Retinal pigment epithelial cell (primary cell): ENCODE results near the gene MGAT4A.

Experiments
- DNase-seq: peaks from one replicate; pipeline ENCODE4 v3.0.0-alpha.2; 2010; ENCODE audit warnings: low read depth
- H3K4me3 ChIP-seq: 2 replicates; pipeline ENCODE4 v1.5.1; 2011; ENCODE audit warnings: mild to moderate bottlenecking, low read length, control low read depth, moderate library complexity
- TF ChIP-seq, protein P1 (sequence below): conservative IDR thresholded peaks from 2 replicates; pipeline ENCODE4 v1.5.1; 2011; ENCODE audit warnings: low read depth, low read length, control low read depth, inconsistent platforms

MGAT4A gene

DNA sequence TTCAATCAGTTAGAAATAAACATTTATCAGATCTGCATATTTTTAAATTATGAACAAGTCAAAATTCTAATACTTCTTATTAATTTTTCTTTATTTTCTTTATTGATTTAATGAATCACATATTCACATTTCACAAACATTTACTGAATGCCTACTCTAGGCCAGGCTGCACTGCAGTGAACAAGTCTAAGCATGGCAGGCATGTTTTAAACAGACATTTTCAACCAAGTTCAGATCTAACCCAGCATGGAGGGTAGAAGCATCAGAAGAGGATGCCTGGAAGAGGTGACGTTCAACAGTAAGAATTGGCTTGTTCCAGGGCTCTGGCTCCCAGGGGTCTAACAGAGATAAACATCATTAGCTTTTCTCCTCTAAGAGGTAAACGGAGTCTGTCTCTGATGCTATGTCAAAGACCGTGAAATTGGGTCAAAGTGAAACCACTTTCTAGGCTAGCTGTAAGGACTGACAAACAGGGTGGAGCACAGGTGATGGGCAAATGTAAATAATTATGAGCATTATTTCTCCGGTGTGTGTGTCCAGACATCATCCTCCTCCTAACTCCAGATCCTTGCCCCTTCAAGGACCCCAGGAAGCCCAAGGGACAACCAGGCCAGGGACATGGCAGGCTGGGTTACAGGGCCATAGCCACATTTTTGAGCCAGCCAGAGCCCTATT, 72.0 kb downstream of the MGAT4A start:
- no peak overlapping the region for H3K4me3 ChIP-seq
- TF ChIP-seq, protein P1, sequence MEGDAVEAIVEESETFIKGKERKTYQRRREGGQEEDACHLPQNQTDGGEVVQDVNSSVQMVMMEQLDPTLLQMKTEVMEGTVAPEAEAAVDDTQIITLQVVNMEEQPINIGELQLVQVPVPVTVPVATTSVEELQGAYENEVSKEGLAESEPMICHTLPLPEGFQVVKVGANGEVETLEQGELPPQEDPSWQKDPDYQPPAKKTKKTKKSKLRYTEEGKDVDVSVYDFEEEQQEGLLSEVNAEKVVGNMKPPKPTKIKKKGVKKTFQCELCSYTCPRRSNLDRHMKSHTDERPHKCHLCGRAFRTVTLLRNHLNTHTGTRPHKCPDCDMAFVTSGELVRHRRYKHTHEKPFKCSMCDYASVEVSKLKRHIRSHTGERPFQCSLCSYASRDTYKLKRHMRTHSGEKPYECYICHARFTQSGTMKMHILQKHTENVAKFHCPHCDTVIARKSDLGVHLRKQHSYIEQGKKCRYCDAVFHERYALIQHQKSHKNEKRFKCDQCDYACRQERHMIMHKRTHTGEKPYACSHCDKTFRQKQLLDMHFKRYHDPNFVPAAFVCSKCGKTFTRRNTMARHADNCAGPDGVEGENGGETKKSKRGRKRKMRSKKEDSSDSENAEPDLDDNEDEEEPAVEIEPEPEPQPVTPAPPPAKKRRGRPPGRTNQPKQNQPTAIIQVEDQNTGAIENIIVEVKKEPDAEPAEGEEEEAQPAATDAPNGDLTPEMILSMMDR = no peak
- no peak for DNase-seq

DNA sequence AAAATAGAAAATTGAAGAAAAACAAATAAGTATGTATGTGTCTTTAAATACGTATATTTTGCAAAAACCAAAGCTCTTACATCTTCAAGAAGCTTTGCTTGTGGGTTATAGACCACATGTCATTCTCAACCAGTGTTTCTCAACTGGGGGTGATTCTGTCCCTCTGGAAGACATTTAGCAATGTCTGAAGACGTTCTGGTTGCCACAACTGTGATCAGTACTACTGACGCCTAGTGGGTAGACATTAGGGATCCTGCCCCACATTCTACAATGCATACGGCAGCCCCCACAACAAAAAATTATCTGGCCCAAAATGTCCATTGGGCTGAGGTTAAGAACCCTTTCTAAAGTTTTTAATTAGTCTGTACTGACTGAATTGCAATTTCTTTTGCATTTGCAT, 74.1 kb downstream of the MGAT4A start:
- TF ChIP-seq, protein P1 = no peak
- no peak for DNase-seq
- H3K4me3 ChIP-seq = no peak overlapping the region

DNA sequence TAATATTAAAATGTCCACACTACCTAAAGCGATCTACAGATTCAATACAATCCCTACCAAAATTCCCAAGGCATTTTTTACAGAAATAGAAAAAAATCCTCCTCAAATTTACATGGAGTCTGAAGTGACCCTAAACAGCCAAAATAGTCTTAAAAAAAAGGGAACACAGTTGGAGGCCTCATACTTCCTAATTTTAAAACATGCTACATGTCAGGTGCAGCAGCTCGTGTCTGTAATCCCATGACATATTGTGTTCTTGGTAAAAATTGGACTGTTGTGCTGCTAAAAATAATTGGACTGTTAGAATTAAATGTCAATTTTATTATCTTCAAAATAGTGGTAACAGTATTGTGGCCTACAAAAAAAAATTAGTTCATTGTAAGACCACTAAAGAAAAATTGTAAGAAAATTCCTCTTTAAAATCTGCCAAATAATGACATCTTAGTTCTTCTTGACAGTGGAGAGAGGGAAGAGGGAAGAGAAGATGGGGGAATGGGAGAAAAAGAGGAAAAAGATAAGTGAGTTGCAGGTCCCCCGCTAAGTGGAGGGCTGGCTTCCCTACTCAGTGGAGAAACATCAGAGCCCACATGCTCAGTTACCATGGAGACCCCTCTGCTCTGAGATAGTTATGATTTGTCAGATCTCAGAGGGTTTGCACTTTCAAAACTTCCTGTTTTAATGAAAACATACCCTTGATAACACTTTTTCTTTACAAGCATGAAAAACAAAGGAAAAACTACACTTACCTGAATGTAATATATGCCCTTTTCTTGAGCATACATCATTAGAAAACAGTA, 76.0 kb downstream of the MGAT4A start:
- DNase-seq = no peak
- TF ChIP-seq, protein P1 = no peak
- H3K4me3 ChIP-seq = no peak overlapping the region

DNA sequence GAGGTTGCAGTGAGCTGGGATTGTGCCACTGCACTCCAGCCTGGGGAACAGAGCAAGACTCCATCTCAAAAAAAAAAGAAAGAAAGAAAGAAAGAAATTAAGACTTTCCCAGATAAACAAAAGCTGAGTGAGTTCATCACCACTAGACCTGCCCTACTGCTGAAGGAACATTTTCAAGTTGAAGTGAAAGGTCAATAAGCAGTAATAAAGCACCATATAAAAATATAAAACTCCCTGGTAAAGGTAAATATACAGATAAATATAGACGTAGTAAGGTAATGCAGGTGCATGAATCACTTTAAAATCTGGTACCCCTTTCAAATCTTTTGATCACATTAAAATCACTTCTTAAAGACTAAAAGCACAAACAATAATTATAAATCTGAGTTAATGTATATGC, 79.9 kb downstream of the MGAT4A start:
- no peak overlapping the region for H3K4me3 ChIP-seq
- DNase-seq = no peak
- TF ChIP-seq, protein P1 = no peak

DNA sequence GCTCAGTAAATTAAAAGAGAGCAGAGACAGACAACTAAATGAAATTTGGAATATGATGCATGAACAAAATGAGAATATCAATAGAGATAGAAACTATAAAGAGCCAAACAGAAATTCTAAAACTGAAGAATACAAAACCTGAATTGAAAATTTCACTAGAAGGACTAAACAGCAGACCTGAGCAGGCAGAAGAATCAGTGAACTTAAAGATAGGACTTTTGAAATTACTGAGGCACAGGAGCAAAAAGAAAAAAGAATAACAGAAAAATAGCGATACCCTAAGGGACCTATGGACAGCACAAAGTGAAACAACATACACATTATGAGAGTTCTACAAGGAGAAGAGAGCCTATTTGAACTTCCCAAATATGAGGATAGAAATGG, 80.9 kb downstream of the MGAT4A start:
- TF ChIP-seq, protein P1 = no peak
- no peak overlapping the region for H3K4me3 ChIP-seq
- no peak for DNase-seq

DNA sequence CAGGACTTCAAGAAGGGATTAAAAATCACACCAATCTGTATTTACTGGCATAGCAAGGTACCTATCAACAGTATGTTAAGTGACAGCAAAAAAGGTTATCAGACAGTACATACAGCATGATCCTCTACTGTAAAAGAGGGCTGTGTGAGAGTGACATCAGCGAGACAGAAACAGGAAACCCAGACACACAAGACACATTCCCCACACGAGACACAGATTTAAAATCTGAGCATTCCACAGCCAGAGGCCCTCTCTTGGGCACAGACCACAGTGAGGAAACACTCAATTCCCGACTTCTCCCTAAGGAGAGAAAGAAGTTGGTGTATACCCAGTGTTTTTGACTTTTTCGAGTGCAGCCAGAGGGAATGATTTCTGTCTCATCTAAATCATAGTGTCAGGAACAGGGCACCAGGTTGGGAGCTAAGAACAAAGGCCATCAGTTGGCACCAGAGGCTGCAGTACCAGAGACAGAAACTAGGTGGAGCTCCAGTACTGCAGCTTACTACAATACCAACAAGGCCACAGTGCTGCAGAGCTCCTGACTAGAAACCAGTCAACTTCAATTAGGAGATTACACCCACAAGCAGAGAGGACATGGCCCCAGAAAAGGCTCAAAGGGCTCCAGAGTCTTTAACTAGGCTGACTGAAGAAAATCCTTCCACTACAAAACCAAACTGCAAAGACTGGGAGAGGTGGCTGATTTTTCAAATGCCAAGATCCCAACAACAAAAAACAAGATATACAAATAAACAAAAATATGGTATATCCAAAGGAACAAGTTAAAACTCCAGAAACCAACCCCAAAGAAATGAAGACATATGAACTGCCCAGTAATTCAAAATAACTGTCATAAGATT, 81.6 kb downstream of the MGAT4A start:
- peak; percentile 45 for DNase-seq
- no peak overlapping the region for H3K4me3 ChIP-seq
- TF ChIP-seq, protein P1 = peak; percentile 100
